C4-2B (cell line): ENCODE measurements around the gene ARFRP1.
A peak's percentile ranks its signal among the peaks of the same experiment; 100 is the strongest.

Experiments
- H3K27ac ChIP-seq: fragments of 450-650 bp; 2 replicates; pipeline ENCODE4 v1.5.1; 2017
- CTCF ChIP-seq: fragments of 450-650 bp; conservative IDR thresholded peaks from 2 replicates; pipeline ENCODE4 v1.5.1; 2017; ENCODE audit warnings: mild to moderate bottlenecking
- ZFX ChIP-seq: fragments of 450-650 bp; IDR thresholded peaks from 2 replicates; pipeline ENCODE4 v1.6.1; 2017

Gene ARFRP1

GRCh38 chr20:63658749-63659187 lies 49.0 kb downstream of the ARFRP1 start:
- no peak for TF ChIP-seq ZFX
- TF ChIP-seq CTCF: no peak
- H3K27ac ChIP-seq: peak overlapping the region; percentile 80

- peak within 1 kb of the TSS; percentile 80 for H3K27ac ChIP-seq
- peak; percentile 86; the same call in 1 of the 2 replicates for TF ChIP-seq ZFX
- no peak for TF ChIP-seq CTCF
These were observed 49.6 kb downstream of the ARFRP1 start, which contains the start of gene RTEL1 for GRCh38 chr20:63657937-63658748. Gene RTEL1 (plus strand): TSS chr20:63658312. CDS start chr20:63659403, 1,091 bp downstream.

- H3K27ac ChIP-seq: peak overlapping the region; percentile 80
- TF ChIP-seq ZFX: no peak
- TF ChIP-seq CTCF: no peak
These were observed 50.4 kb downstream of the ARFRP1 start for GRCh38 chr20:63657260-63657936.

GRCh38 chr20:63656451-63656850 lies 51.3 kb downstream of the ARFRP1 start:
- TF ChIP-seq ZFX: no peak
- TF ChIP-seq CTCF: no peak
- H3K27ac ChIP-seq: no peak overlapping the region

- H3K27ac ChIP-seq: no peak overlapping the region
- TF ChIP-seq ZFX (no peak), CTCF (no peak)
These were observed 52.5 kb downstream of the ARFRP1 start for GRCh38 chr20:63655249-63655648.

GRCh38 chr20:63653974-63654668 lies 53.7 kb downstream of the ARFRP1 start:
- no peak overlapping the region for H3K27ac ChIP-seq
- TF ChIP-seq CTCF (no peak), ZFX (no peak)
